DND-41 (cell line): ENCODE measurements around the gene CIB1.

Source experiments
- ATAC-seq: fragments of 200-7000 bp; cut with Tn5 transposase; 3 replicates; pipeline ENCODE4 v1.9.1; 2021; ENCODE audit warnings: low read depth; ENCODE audit not compliant: insufficient read depth
- DNase-seq: peaks from one replicate; pipeline ENCODE4 v3.0.0-alpha.2; 2020
- H2AFZ ChIP-seq: 2 replicates; pipeline ENCODE4 v1.6.0; 2012; ENCODE audit warnings: low read depth, low read length
- H3K27ac ChIP-seq: 2 replicates; pipeline ENCODE4 v1.5.1; 2012; ENCODE audit warnings: low read length, inconsistent platforms
- H3K27me3 ChIP-seq: fragments of 200-600 bp; sonication (generic); 2 replicates; pipeline ENCODE4 v1.6.0; 2012; ENCODE audit warnings: low read length, mild to moderate bottlenecking, inconsistent platforms; ENCODE audit not compliant: insufficient read depth, poor library complexity
- H3K36me3 ChIP-seq: 2 replicates; pipeline ENCODE4 v1.5.1; 2012; ENCODE audit warnings: low read length, inconsistent platforms; ENCODE audit not compliant: insufficient read depth
- H3K4me1 ChIP-seq: 2 replicates; pipeline ENCODE4 v1.5.1; 2012; ENCODE audit warnings: mild to moderate bottlenecking, low read length; ENCODE audit not compliant: insufficient read depth
- H3K4me2 ChIP-seq: 2 replicates; pipeline ENCODE4 v1.6.0; 2012; ENCODE audit warnings: mild to moderate bottlenecking, moderate library complexity, low read length, inconsistent platforms; ENCODE audit not compliant: insufficient read depth
- H3K4me3 ChIP-seq, 2 experiments: fragments of 200-600 bp in 1 of 2; shearing (Covaris generic) in 1 of 2; 2 replicates each; pipeline ENCODE4 v1.5.1; 2012 to 2016; ENCODE audit warnings: inconsistent platforms in 2 of 2, low read length in 2 of 2, mild to moderate bottlenecking in 2 of 2, low read depth in 1 of 2, moderate library complexity in 1 of 2
- H3K79me2 ChIP-seq: 2 replicates; pipeline ENCODE4 v1.6.0; 2012; ENCODE audit warnings: low read length, inconsistent platforms; ENCODE audit not compliant: insufficient read depth
- H3K9ac ChIP-seq: 2 replicates; pipeline ENCODE4 v1.6.0; 2012; ENCODE audit warnings: low read depth, mild to moderate bottlenecking, inconsistent platforms, low read length, moderate library complexity
- H3K9me3 ChIP-seq: 2 replicates; pipeline ENCODE4 v1.5.1; 2012; ENCODE audit warnings: low read length, moderate library complexity, mild to moderate bottlenecking, inconsistent platforms; ENCODE audit not compliant: insufficient read depth, severe bottlenecking
- H4K20me1 ChIP-seq: 2 replicates; pipeline ENCODE4 v1.6.0; 2012; ENCODE audit warnings: low read length; ENCODE audit not compliant: insufficient read depth
- CTCF ChIP-seq: IDR thresholded peaks from 2 replicates; pipeline ENCODE4 v1.5.1; 2012; ENCODE audit warnings: borderline replicate concordance, low read length, moderate library complexity, mild to moderate bottlenecking; ENCODE audit not compliant: poor library complexity, severe bottlenecking; ENCODE audit errors: extremely low read depth
- EZH2 ChIP-seq: IDR thresholded peaks from 3 replicates; pipeline ENCODE4 v1.6.1; 2012; ENCODE audit warnings: borderline replicate concordance, low read depth, mild to moderate bottlenecking, moderate library complexity, low read length, inconsistent platforms; ENCODE audit not compliant: severe bottlenecking

CIB1 gene

GRCh38 chr15:90209591-90209990, 24.1 kb downstream of the CIB1 start:
- no peaks in the 10 kb centered on the region for H3K9me3 ChIP-seq
- H3K27ac ChIP-seq, result no peak overlapping the region
- no peaks in the 10 kb centered on the region for H3K79me2 ChIP-seq
- ATAC-seq (no peak), DNase-seq (no peak)
- H3K4me3 ChIP-seq, result no peak overlapping the region
- no peaks in the 10 kb centered on the region for H3K4me1 ChIP-seq
- no peaks in the 10 kb centered on the region for H3K36me3 ChIP-seq
- no peak overlapping the region for H2AFZ ChIP-seq
- no peak overlapping the region for H3K9ac ChIP-seq
- TF ChIP-seq CTCF (no peak), EZH2 (no peak)
- H4K20me1 ChIP-seq, result no peaks in the 10 kb centered on the region
- no peaks in the 10 kb centered on the region for H3K27me3 ChIP-seq
- H3K4me2 ChIP-seq, result no peak overlapping the region

- no peaks in the 10 kb centered on the region for H3K4me1 ChIP-seq
- DNase-seq (no peak), ATAC-seq (no peak)
- H3K4me2 ChIP-seq, result no peak overlapping the region
- H3K4me3 ChIP-seq, result no peak overlapping the region
- TF ChIP-seq EZH2 (no peak), CTCF (no peak)
- H4K20me1 ChIP-seq, result no peaks in the 10 kb centered on the region
- H3K9ac ChIP-seq, result no peak overlapping the region
- no peak overlapping the region for H3K27ac ChIP-seq
- H3K9me3 ChIP-seq, result no peaks in the 10 kb centered on the region
- H3K36me3 ChIP-seq, result no peaks in the 10 kb centered on the region
- H3K27me3 ChIP-seq, result no peaks in the 10 kb centered on the region
- no peak overlapping the region for H2AFZ ChIP-seq
- no peaks in the 10 kb centered on the region for H3K79me2 ChIP-seq
Measured at GRCh38 chr15:90208356-90208755, 25.4 kb downstream of the CIB1 start.

- H3K27ac ChIP-seq, result no peak overlapping the region
- peaks cover 1% of the 10 kb centered on the region for H3K4me1 ChIP-seq
- H3K36me3 ChIP-seq, result no peaks in the 10 kb centered on the region
- H2AFZ ChIP-seq, result no peak overlapping the region
- TF ChIP-seq EZH2 (no peak), CTCF (no peak)
- H3K9me3 ChIP-seq, result no peaks in the 10 kb centered on the region
- H3K4me3 ChIP-seq, result no peak overlapping the region
- peaks cover 2% of the 10 kb centered on the region for H3K27me3 ChIP-seq
- no peaks in the 10 kb centered on the region for H3K79me2 ChIP-seq
- H4K20me1 ChIP-seq, result no peaks in the 10 kb centered on the region
- ATAC-seq (no peak), DNase-seq (no peak)
- H3K4me2 ChIP-seq, result no peak overlapping the region
- H3K9ac ChIP-seq, result no peak overlapping the region
Measured at GRCh38 chr15:90207252-90207651, 26.5 kb downstream of the CIB1 start.

GRCh38 chr15:90205886-90206285, 27.9 kb downstream of the CIB1 start:
- Histone ChIP-seq H3K36me3 (no peaks in the 10 kb centered on the region), H3K9ac (no peak overlapping the region), H3K79me2 (no peaks in the 10 kb centered on the region), H3K27me3 (peaks cover 9% of the 10 kb centered on the region), H3K4me2 (no peak overlapping the region), H3K27ac (no peak overlapping the region), H3K4me3 (no peak overlapping the region), H4K20me1 (no peaks in the 10 kb centered on the region), H3K9me3 (no peaks in the 10 kb centered on the region), H2AFZ (no peak overlapping the region), H3K4me1 (peaks cover 11% of the 10 kb centered on the region)
- no peak for DNase-seq
- no peak for ATAC-seq
- TF ChIP-seq EZH2, result no peak
- no peak for TF ChIP-seq CTCF
